GM19324 (cell line): ENCODE results near the gene COL18A1.

ENCODE experiments used
- ATAC-seq: cut with Tn5 transposase; IDR thresholded peaks from one replicate; pipeline ENCODE4 v1.9.1; 2021; ENCODE audit warnings: mild to moderate bottlenecking, moderate library complexity; ENCODE audit not compliant: unreplicated experiment, low FRiP score

Gene COL18A1

GRCh38 chr21:45475797-45476570, 71.0 kb downstream of the COL18A1 start:
- no peak for ATAC-seq

GRCh38 chr21:45476582-45476981, 71.6 kb downstream of the COL18A1 start:
- ATAC-seq = no peak

GRCh38 chr21:45477176-45478114, 72.5 kb downstream of the COL18A1 start:
- ATAC-seq = no peak

GRCh38 chr21:45478115-45478801, 73.3 kb downstream of the COL18A1 start:
- no peak for ATAC-seq

- no peak for ATAC-seq
Observed at GRCh38 chr21:45478816-45479669, 74.1 kb downstream of the COL18A1 start.

GRCh38 chr21:45479691-45480675, 75.0 kb downstream of the COL18A1 start:
- ATAC-seq = no peak

- ATAC-seq = no peak
Observed at GRCh38 chr21:45480701-45481500, 75.9 kb downstream of the COL18A1 start.

- no peak for ATAC-seq
Observed at GRCh38 chr21:45481566-45481965, 76.6 kb downstream of the COL18A1 start.

- no peak for ATAC-seq
Observed at GRCh38 chr21:45481977-45482898, 77.3 kb downstream of the COL18A1 start.

- no peak for ATAC-seq
Observed at GRCh38 chr21:45482899-45483821, 78.2 kb downstream of the COL18A1 start.

GRCh38 chr21:45484318-45484717, 79.4 kb downstream of the COL18A1 start:
- ATAC-seq = no peak

GRCh38 chr21:45485686-45486442, 80.9 kb downstream of the COL18A1 start:
- no peak for ATAC-seq

GRCh38 chr21:45486443-45487160, 81.6 kb downstream of the COL18A1 start:
- ATAC-seq = no peak

GRCh38 chr21:45487161-45487806, 82.3 kb downstream of the COL18A1 start:
- ATAC-seq = no peak
